IMR-90 (cell line): ENCODE results near the gene CCND1. TPM values are rescaled to one million over a fixed set of nuclear protein-coding genes. Genes with fewer than 3 reads are reported as not detected.

Experiments
- ATAC-seq: fragments of 200-7000 bp; cut with Tn5 transposase; 2 replicates; pipeline ENCODE4 v1.9.1; 2020; ENCODE audit warnings: low read depth, mild to moderate bottlenecking, moderate library complexity
- BruUV-seq: library from RNA; stranded (reverse); fragments of 400-500 nt; replicated peaks from 2 replicates; lab custom pipeline; 2021; lab: Mats Ljungman, UMichigan
- CTCF ChIA-PET: fragments of 300-600 bp; formaldehyde crosslinking; extraction: SDS; loops from one replicate; lab custom pipeline; 2021; ENCODE audit warnings: antibody characterized with exemption; lab: Yijun Ruan, JAX
- POLR2A ChIA-PET: fragments of 300-600 bp; sonication (Branson Sonifier 250); formaldehyde crosslinking; loops from one replicate; lab custom pipeline; 2022; ENCODE audit warnings: antibody characterized with exemption; ENCODE audit not compliant: unreplicated experiment; lab: Charles Lee
- DNase-seq: peaks from one replicate; pipeline ENCODE4 v3.0.0; 2013
- H2AFZ ChIP-seq: replicated peaks from 2 replicates; pipeline ENCODE3; 2013; ENCODE audit warnings: low read length, mild to moderate bottlenecking; ENCODE audit not compliant: poor library complexity
- H2AK5ac ChIP-seq: 2 replicates; pipeline ENCODE4 v1.6.1; 2013; ENCODE audit warnings: low read depth, low read length, inconsistent platforms
- H2AK9ac ChIP-seq: replicated peaks from 2 replicates; pipeline ENCODE3; 2013; ENCODE audit warnings: mild to moderate bottlenecking, low read depth, low read length, moderate library complexity; ENCODE audit not compliant: poor library complexity
- H2BK120ac ChIP-seq: 2 replicates; pipeline ENCODE4 v1.6.1; 2013; ENCODE audit warnings: low read depth, low read length, inconsistent platforms
- H2BK15ac ChIP-seq: 3 replicates; pipeline ENCODE4 v1.6.1; 2013; ENCODE audit warnings: low read depth, low read length, inconsistent platforms
- H2BK20ac ChIP-seq: 2 replicates; pipeline ENCODE4 v1.6.1; 2013; ENCODE audit warnings: low read depth, mild to moderate bottlenecking, inconsistent platforms, low read length, moderate library complexity
- H2BK5ac ChIP-seq: 2 replicates; pipeline ENCODE4 v1.6.1; 2013; ENCODE audit warnings: mild to moderate bottlenecking, low read depth, low read length, inconsistent platforms; ENCODE audit not compliant: poor library complexity, severe bottlenecking
- H3K14ac ChIP-seq: replicated peaks from 2 replicates; pipeline ENCODE4 v1.6.1; 2013; ENCODE audit warnings: low read depth, low read length, inconsistent platforms
- H3K18ac ChIP-seq: 2 replicates; pipeline ENCODE4 v1.6.1; 2013; ENCODE audit warnings: low read depth, low read length, control low read depth
- H3K23ac ChIP-seq: 2 replicates; pipeline ENCODE4 v1.6.1; 2013; ENCODE audit warnings: low read depth, low read length, inconsistent platforms
- H3K27ac ChIP-seq: 2 replicates; pipeline ENCODE4 v1.5.1; 2013; ENCODE audit warnings: mild to moderate bottlenecking, control low read depth, low read length; ENCODE audit not compliant: insufficient read depth
- H3K27me3 ChIP-seq: 2 replicates; pipeline ENCODE4 v1.6.1; 2013; ENCODE audit warnings: low read length; ENCODE audit not compliant: control insufficient read depth, insufficient read depth
- H3K36me3 ChIP-seq: 2 replicates; pipeline ENCODE4 v1.6.1; 2013; ENCODE audit warnings: low read length, mixed read lengths; ENCODE audit not compliant: control insufficient read depth, insufficient read depth
- H3K4ac ChIP-seq: 2 replicates; pipeline ENCODE4 v1.6.1; 2013; ENCODE audit warnings: low read depth, low read length, inconsistent platforms
- H3K4me1 ChIP-seq: 2 replicates; pipeline ENCODE4 v1.6.1; 2013; ENCODE audit warnings: low read length, mixed read lengths; ENCODE audit not compliant: control insufficient read depth, insufficient read depth
- H3K4me2 ChIP-seq: 2 replicates; pipeline ENCODE4 v1.6.1; 2013; ENCODE audit warnings: low read depth, mild to moderate bottlenecking, control low read depth, low read length, moderate library complexity
- H3K4me3 ChIP-seq: 2 replicates; pipeline ENCODE4 v1.5.1; 2013; ENCODE audit warnings: low read depth, mild to moderate bottlenecking, control low read depth, low read length, moderate library complexity; ENCODE audit not compliant: insufficient read depth
- H3K56ac ChIP-seq: 2 replicates; pipeline ENCODE4 v1.6.1; 2013; ENCODE audit warnings: low read length, inconsistent platforms; ENCODE audit not compliant: insufficient read depth; ENCODE audit errors: extremely low read depth
- H3K79me1 ChIP-seq, 2 experiments: 2 replicates each; pipeline ENCODE4 v1.6.1; 2013; ENCODE audit warnings: low read length in 2 of 2, inconsistent platforms in 1 of 2, low read depth in 1 of 2
- H3K9ac ChIP-seq: 2 replicates; pipeline ENCODE4 v1.6.1; 2013; ENCODE audit warnings: low read depth, low read length, control low read depth
- H3K9me1 ChIP-seq: 2 replicates; pipeline ENCODE4 v1.6.1; 2013; ENCODE audit warnings: low read length, inconsistent platforms; ENCODE audit not compliant: insufficient read depth
- H3K9me3 ChIP-seq: 2 replicates; pipeline ENCODE4 v1.6.1; 2013; ENCODE audit warnings: low read length; ENCODE audit not compliant: control insufficient read depth, insufficient read depth
- H4K20me1 ChIP-seq: 2 replicates; pipeline ENCODE4 v1.6.1; 2013; ENCODE audit warnings: low read length, inconsistent platforms; ENCODE audit not compliant: insufficient read depth
- H4K5ac ChIP-seq: 2 replicates; pipeline ENCODE4 v1.6.1; 2013; ENCODE audit warnings: mild to moderate bottlenecking, low read depth, low read length, control low read depth
- H4K8ac ChIP-seq, 2 experiments: 2 replicates each; pipeline ENCODE4 v1.6.1; 2013; ENCODE audit warnings: low read depth in 2 of 2, low read length in 2 of 2, control low read depth in 1 of 2, inconsistent platforms in 1 of 2
- H4K91ac ChIP-seq: 2 replicates; pipeline ENCODE4 v1.6.1; 2013; ENCODE audit warnings: low read depth, low read length, inconsistent platforms; ENCODE audit not compliant: insufficient read depth
- BHLHE40 ChIP-seq: fragments of 150-350 bp; IDR thresholded peaks from 2 replicates; pipeline ENCODE4 v1.6.1; 2016; ENCODE audit warnings: mild to moderate bottlenecking, low read depth, low read length
- CEBPB ChIP-seq: IDR thresholded peaks from 2 replicates; pipeline ENCODE4 v1.6.1; 2012; ENCODE audit warnings: low read depth, low read length, improper control_type of control experiment
- CHD1 ChIP-seq: IDR thresholded peaks from 2 replicates; pipeline ENCODE4 v1.6.1; 2012; ENCODE audit warnings: low read depth, low read length, improper control_type of control experiment
- CTCF ChIP-seq: conservative IDR thresholded peaks from 2 replicates; pipeline ENCODE4 v1.5.1; 2012; ENCODE audit warnings: mild to moderate bottlenecking, low read depth, low read length, improper control_type of control experiment
- ELK1 ChIP-seq: fragments of 150-350 bp; IDR thresholded peaks from 2 replicates; pipeline ENCODE4 v1.6.1; 2016; ENCODE audit warnings: low read depth, mild to moderate bottlenecking, low read length, moderate library complexity, borderline replicate concordance
- FOS ChIP-seq: fragments of 150-350 bp; IDR thresholded peaks from 2 replicates; pipeline ENCODE4 v1.6.1; 2016; ENCODE audit warnings: low read depth, low read length
- MAFK ChIP-seq: IDR thresholded peaks from 2 replicates; pipeline ENCODE4 v1.6.1; 2012; ENCODE audit warnings: low read depth, low read length, improper control_type of control experiment
- MAZ ChIP-seq: IDR thresholded peaks from 2 replicates; pipeline ENCODE4 v1.6.1; 2012; ENCODE audit warnings: low read depth, mild to moderate bottlenecking, low read length, improper control_type of control experiment, moderate library complexity, borderline replicate concordance
- MXI1 ChIP-seq: IDR thresholded peaks from 2 replicates; pipeline ENCODE4 v1.6.1; 2012; ENCODE audit warnings: low read depth, mild to moderate bottlenecking, low read length, moderate library complexity, borderline replicate concordance
- NFE2L2 ChIP-seq: fragments of 150-350 bp; IDR thresholded peaks from 2 replicates; pipeline ENCODE4 v1.6.1; 2016; ENCODE audit warnings: low read depth, mild to moderate bottlenecking, low read length
- POLR2A ChIP-seq: IDR thresholded peaks from 2 replicates; pipeline ENCODE4 v1.6.1; 2012; ENCODE audit warnings: mild to moderate bottlenecking, low read depth, low read length
- RAD21 ChIP-seq: IDR thresholded peaks from 2 replicates; pipeline ENCODE4 v1.6.1; 2012; ENCODE audit warnings: low read length, improper control_type of control experiment
- RCOR1 ChIP-seq: IDR thresholded peaks from 2 replicates; pipeline ENCODE4 v1.6.1; 2012; ENCODE audit warnings: mild to moderate bottlenecking, low read length, improper control_type of control experiment; ENCODE audit not compliant: insufficient replicate concordance
- RFX5 ChIP-seq: IDR thresholded peaks from 2 replicates; pipeline ENCODE4 v1.8.0; 2012; ENCODE audit warnings: low read depth, mild to moderate bottlenecking, low read length, moderate library complexity
- SMC3 ChIP-seq: fragments of 150-350 bp; IDR thresholded peaks from 2 replicates; pipeline ENCODE4 v1.6.1; 2016; ENCODE audit warnings: low read depth, mild to moderate bottlenecking, antibody characterized with exemption, low read length, moderate library complexity
- USF2 ChIP-seq: fragments of 150-350 bp; IDR thresholded peaks from 2 replicates; pipeline ENCODE4 v1.6.1; 2017; ENCODE audit warnings: mild to moderate bottlenecking, antibody characterized with exemption, low read length, low read depth
- WGBS, 2 experiments: methylation state at CpG; one replicate each; pipeline versions ENCODE4 v1.1.5 to v1.1.7; 2013; ENCODE audit warnings: missing lambda C conversion rate in 2 of 2; ENCODE audit not compliant: insufficient read length in 1 of 2; ENCODE audit errors: extremely low coverage in 2 of 2; 5-methylcytosine and 5-hydroxymethylcytosine counted together
- dilution Hi-C: fragments of 300-500 bp; cut with HindIII; formaldehyde crosslinking; loops from one replicate; pipeline ENCODE4 v1.14.3; 2018; ENCODE audit warnings: low sequenced_read_pairs; ENCODE audit not compliant: unreplicated experiment
- in situ Hi-C: fragments of 300-500 bp; cut with MboI; formaldehyde crosslinking; loops from 3 replicates; pipeline ENCODE4 v1.14.3; 2019; ENCODE audit warnings: low sequenced_read_pairs, inconsistent platforms, mixed read lengths
- intact Hi-C: fragments of 100-400 bp; cut with micrococcal nuclease; formaldehyde crosslinking; loops from 2 replicates; pipeline ENCODE4 v1.10.0; 2022
- polyA plus RNA-seq, 3 experiments: library from polyadenylated mRNA; depleted of rRNA; stranded (reverse); fragments of >200 nt; gene quantifications; 2 replicates each; pipeline ENCODE4 v1.2.3, GENCODE V29; 2012; ENCODE audit warnings: low replicate concordance in 1 of 3
- total RNA-seq: library from RNA; depleted of rRNA; stranded (reverse); fragments of >200 nt; gene quantifications from 2 replicates; pipeline ENCODE4 v1.2.3, GENCODE V29; 2012

CCND1 gene
- total and polyA plus RNA-seq, 2 of the 4 experiments (the other 2 are of a cell fraction): 481 to 748 TPM

GRCh38 chr11:69614085-69614484, 26.9 kb upstream of the CCND1 start:
- Histone ChIP-seq H2AFZ (no peak overlapping the region), H2AK5ac (0 out of 2 replicates have a peak overlapping the region, but pooled peaks have one; percentile 12), H2BK20ac (no peak overlapping the region), H3K9me1 (0 out of 2 replicates have a peak, but pooled peaks cover 6% of the 10 kb centered on the region), H3K4ac (no peak overlapping the region), H3K27ac (no peak overlapping the region), H3K27me3 (no peaks in the 10 kb centered on the region; the same call in 1 of the 2 replicates), H2BK5ac (no peak overlapping the region), H3K4me2 (no peak overlapping the region), H2BK120ac (no peak overlapping the region), H4K20me1 (no peaks in the 10 kb centered on the region), H3K18ac (no peak overlapping the region), H4K5ac (no peak overlapping the region), H3K23ac (no peak overlapping the region), H3K14ac (no peak overlapping the region), H4K8ac (no peak overlapping the region), H3K79me1 (no peaks in the 10 kb centered on the region), H3K9me3 (peaks cover 5% of the 10 kb centered on the region), H3K36me3 (no peaks in the 10 kb centered on the region), H4K91ac (no peak overlapping the region), H3K4me1 (no peaks in the 10 kb centered on the region; the same call in 1 of the 2 replicates), H2AK9ac (no peak overlapping the region), H3K4me3 (no peak overlapping the region), H3K9ac (no peak overlapping the region), H3K56ac (no peak overlapping the region), H2BK15ac (peak overlapping the region; percentile 52; the same call in 1 of the 3 replicates)
- dilution Hi-C loops: no loop called here
- in situ Hi-C loops: no loop called here
- no TSS peak for BruUV-seq
- no peak for ATAC-seq
- ChIA-PET POLR2A (no interaction called here), CTCF (no interaction called here)
- DNase-seq: no peak
- intact Hi-C loops: no loop called here
- TF ChIP-seq FOS (no peak), RCOR1 (no peak), USF2 (no peak), RFX5 (no peak), MXI1 (no peak), POLR2A (no peak), MAZ (no peak), SMC3 (no peak), BHLHE40 (no peak), CEBPB (no peak), NFE2L2 (no peak), CTCF (no peak), RAD21 (no peak), MAFK (no peak), ELK1 (no peak), CHD1 (no peak)
- 50% methylated on average over 1 of the region's 8 CpGs; no CpG with 5 or more reads in 1 of the 2 experiments for WGBS, 2 experiments
